Astrocyte (in vitro differentiated cells and primary cell): ENCODE measurements around the gene NPAS3. TPM values are rescaled to one million over a fixed set of nuclear protein-coding genes. Genes with fewer than 3 reads are reported as not detected.

ENCODE experiments used
- DNase-seq: peaks from one replicate; pipeline ENCODE4 v3.0.0-alpha.2; 2010; ENCODE audit warnings: low read depth
- FAIRE-seq: peaks from 2 replicates; lab custom pipeline; 2011; peaks lifted over from hg19 to GRCh38; lab: Jason Lieb, UNC
- H2AFZ ChIP-seq: 2 replicates; pipeline ENCODE4 v1.6.0; 2012; ENCODE audit warnings: low read depth, low read length, inconsistent platforms
- H3K27ac ChIP-seq: 2 replicates; pipeline ENCODE4 v1.5.1; 2011; ENCODE audit warnings: low read depth, low read length, inconsistent platforms
- H3K27me3 ChIP-seq: 2 replicates; pipeline ENCODE4 v1.6.0; 2011; ENCODE audit warnings: low read length, inconsistent platforms; ENCODE audit not compliant: insufficient read depth
- H3K36me3 ChIP-seq: 2 replicates; pipeline ENCODE4 v1.5.1; 2011; ENCODE audit warnings: low read length, inconsistent platforms; ENCODE audit not compliant: insufficient read depth
- H3K4me1 ChIP-seq: 2 replicates; pipeline ENCODE4 v1.5.1; 2011; ENCODE audit warnings: low read length, inconsistent platforms; ENCODE audit not compliant: insufficient read depth
- H3K4me2 ChIP-seq: 2 replicates; pipeline ENCODE4 v1.6.0; 2012; ENCODE audit warnings: low read length, inconsistent platforms
- H3K4me3 ChIP-seq: 2 replicates; pipeline ENCODE4 v1.5.1; 2011; ENCODE audit warnings: low read depth, mild to moderate bottlenecking, low read length, inconsistent platforms; ENCODE audit not compliant: insufficient read depth
- H3K79me2 ChIP-seq: 2 replicates; pipeline ENCODE4 v1.6.0; 2012; ENCODE audit warnings: mild to moderate bottlenecking, low read length, inconsistent platforms; ENCODE audit not compliant: insufficient read depth
- H3K9ac ChIP-seq: 2 replicates; pipeline ENCODE4 v1.6.0; 2012; ENCODE audit warnings: mild to moderate bottlenecking, low read length, inconsistent platforms
- H3K9me3 ChIP-seq: 2 replicates; pipeline ENCODE4 v1.5.1; 2012; ENCODE audit warnings: low read depth, mild to moderate bottlenecking, low read length, inconsistent platforms; ENCODE audit not compliant: insufficient read depth
- H4K20me1 ChIP-seq: 2 replicates; pipeline ENCODE4 v1.6.0; 2012; ENCODE audit warnings: low read length, inconsistent platforms; ENCODE audit not compliant: insufficient read depth
- H3K27ac Mint-ChIP-seq: one replicate; pipeline ENCODE4 v1.8.0; 2021; ENCODE audit warnings: mild to moderate bottlenecking, mixed read lengths; ENCODE audit not compliant: unreplicated experiment
- H3K27me3 Mint-ChIP-seq: one replicate; pipeline ENCODE4 v1.8.0; 2021; ENCODE audit warnings: low read depth, mixed read lengths; ENCODE audit not compliant: unreplicated experiment
- H3K36me3 Mint-ChIP-seq: one replicate; pipeline ENCODE4 v1.8.0; 2021; ENCODE audit warnings: low read depth, mixed read lengths; ENCODE audit not compliant: unreplicated experiment
- H3K4me1 Mint-ChIP-seq: one replicate; pipeline ENCODE4 v1.8.0; 2021; ENCODE audit warnings: low read depth, mixed read lengths; ENCODE audit not compliant: unreplicated experiment
- H3K4me3 Mint-ChIP-seq: one replicate; pipeline ENCODE4 v1.8.0; 2021; ENCODE audit warnings: mild to moderate bottlenecking, moderate library complexity, mixed read lengths; ENCODE audit not compliant: unreplicated experiment
- H3K9me3 Mint-ChIP-seq: one replicate; pipeline ENCODE4 v1.8.0; 2021; ENCODE audit warnings: mild to moderate bottlenecking, mixed read lengths; ENCODE audit not compliant: unreplicated experiment
- CTCF ChIP-seq: IDR thresholded peaks from 2 replicates; pipeline ENCODE4 v1.5.1; 2011; ENCODE audit warnings: low read depth, mild to moderate bottlenecking, inconsistent platforms, low read length, moderate library complexity; ENCODE audit not compliant: insufficient read depth
- EZH2 ChIP-seq: IDR thresholded peaks from 2 replicates; pipeline ENCODE4 v1.6.1; 2012; ENCODE audit warnings: mild to moderate bottlenecking, low read length, inconsistent platforms; ENCODE audit not compliant: insufficient read depth
- total RNA-seq: library from RNA; stranded (reverse); gene quantifications from 2 replicates; pipeline ENCODE4 v1.2.1, GENCODE V29; 2021

The NPAS3 gene
- total RNA-seq, 1 donor from 2014 or later = 2.6 TPM

- no peaks in the 10 kb centered on the region for H4K20me1 ChIP-seq
- no peak overlapping the region for H3K4me3 ChIP-seq
- Mint-ChIP-seq H3K4me3 (no peak overlapping the region), H3K27ac (no peak overlapping the region), H3K27me3 (no peaks in the 10 kb centered on the region), H3K36me3 (no peaks in the 10 kb centered on the region), H3K4me1 (no peaks in the 10 kb centered on the region), H3K9me3 (no peaks in the 10 kb centered on the region)
- no peaks in the 10 kb centered on the region for H3K9me3 ChIP-seq
- no peaks in the 10 kb centered on the region for H3K79me2 ChIP-seq
- H3K27me3 ChIP-seq = no peaks in the 10 kb centered on the region
- no peak overlapping the region for H3K27ac ChIP-seq
- no peak overlapping the region for H3K9ac ChIP-seq
- H3K36me3 ChIP-seq = no peaks in the 10 kb centered on the region
- DNase-seq (no peak), FAIRE-seq (no peak)
- no peak overlapping the region for H2AFZ ChIP-seq
- TF ChIP-seq CTCF (no peak), EZH2 (no peak)
- no peaks in the 10 kb centered on the region for H3K4me1 ChIP-seq
- H3K4me2 ChIP-seq = no peak overlapping the region
Measured at GRCh38 chr14:33201116-33201515, 262.4 kb downstream of the NPAS3 start.

- Histone ChIP-seq H3K9me3 (no peaks in the 10 kb centered on the region), H3K27ac (no peak overlapping the region), H4K20me1 (no peaks in the 10 kb centered on the region), H3K36me3 (no peaks in the 10 kb centered on the region), H3K9ac (no peak overlapping the region), H3K27me3 (no peaks in the 10 kb centered on the region), H3K79me2 (no peaks in the 10 kb centered on the region), H3K4me1 (no peaks in the 10 kb centered on the region), H3K4me2 (no peak overlapping the region), H2AFZ (no peak overlapping the region), H3K4me3 (no peak overlapping the region)
- Mint-ChIP-seq H3K4me3 (no peak overlapping the region), H3K36me3 (no peaks in the 10 kb centered on the region), H3K27ac (no peak overlapping the region), H3K27me3 (no peaks in the 10 kb centered on the region), H3K9me3 (no peaks in the 10 kb centered on the region), H3K4me1 (no peaks in the 10 kb centered on the region)
- DNase-seq (peak; percentile 14), FAIRE-seq (no peak)
- no peak for TF ChIP-seq EZH2
- no peak for TF ChIP-seq CTCF
Measured at GRCh38 chr14:33206981-33207380, 268.3 kb downstream of the NPAS3 start.

GRCh38 chr14:33207467-33208017 is 268.9 kb downstream of the NPAS3 start:
- H3K9me3 ChIP-seq = no peaks in the 10 kb centered on the region

More at GRCh38 chr14:33207467-33208017, 268.9 kb downstream of the NPAS3 start:
- H3K27ac ChIP-seq = no peak overlapping the region
- no peaks in the 10 kb centered on the region for H3K36me3 ChIP-seq
- DNase-seq (no peak), FAIRE-seq (no peak)
- no peaks in the 10 kb centered on the region for H3K4me1 ChIP-seq
- H3K4me2 ChIP-seq = no peak overlapping the region
- no peaks in the 10 kb centered on the region for H4K20me1 ChIP-seq
- H3K27ac Mint-ChIP-seq = no peak overlapping the region
- H3K27me3 ChIP-seq = no peaks in the 10 kb centered on the region
- no peak overlapping the region for H2AFZ ChIP-seq
- no peak overlapping the region for H3K4me3 Mint-ChIP-seq
- no peaks in the 10 kb centered on the region for H3K79me2 ChIP-seq
- H3K36me3 Mint-ChIP-seq = no peaks in the 10 kb centered on the region
- H3K9me3 Mint-ChIP-seq = no peaks in the 10 kb centered on the region
- H3K9ac ChIP-seq = no peak overlapping the region
- no peaks in the 10 kb centered on the region for H3K27me3 Mint-ChIP-seq
- H3K4me1 Mint-ChIP-seq = no peaks in the 10 kb centered on the region
- H3K4me3 ChIP-seq = no peak overlapping the region
- TF ChIP-seq CTCF = no peak
